ENCODE measurements around the gene ADAM15. TPM values are rescaled to one million over a fixed set of nuclear protein-coding genes. Genes with fewer than 3 reads are reported as not detected.

ADAM15 gene
- polyA plus RNA-seq (2013, experiment 1 of 2) = 15.1 TPM
- 20.0 TPM for polyA plus RNA-seq (2013, experiment 2 of 2)

- Histone ChIP-seq H3K9me3 (ENCODE audit: insufficient read depth, low read depth, low read length) (no peaks in the 10 kb centered on the region), H3K4me3 (ENCODE audit: low read length) (peak within 1 kb of the TSS; percentile 78), H3K36me3 (ENCODE audit: insufficient read depth, low read length) (no peaks in the 10 kb centered on the region; the same call in 1 of the 2 replicates), H3K4me1 (ENCODE audit: insufficient read depth, low read length) (peaks cover 14% of the 10 kb centered on the region), H3K9ac (ENCODE audit: low read depth, low read length) (peak within 1 kb of the TSS; percentile 64), H3K27me3 (ENCODE audit: insufficient read depth, low read length) (peaks cover 20% of the 10 kb centered on the region), H3K27ac (ENCODE audit: low read depth, low read length) (peak within 1 kb of the TSS; percentile 67)
- under 1% methylated on average over 99 of the region's 99 CpGs for WGBS
Observed at GRCh38 chr1:155050560-155051341, at the start of gene ADAM15. TSS of gene ADAM15 (plus strand) at chr1:155051316. CDS start at chr1:155051387, 71 bp downstream.

DNA sequence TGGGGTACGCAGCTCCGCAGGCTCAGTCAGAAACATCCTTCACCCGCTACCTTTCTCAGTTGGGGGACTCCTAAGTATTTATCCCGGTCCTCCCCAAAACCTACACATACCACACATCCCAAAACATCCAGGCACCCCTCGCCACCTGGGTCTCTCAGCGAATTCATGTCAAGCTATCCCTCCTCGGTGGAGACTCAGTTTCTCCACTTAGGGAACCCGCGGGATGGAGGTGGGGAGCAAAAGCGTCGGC lies 49.8 kb upstream of the ADAM15 start:
- Histone ChIP-seq H3K27ac (ENCODE audit: low read depth, low read length) (peak overlapping the region; percentile 97), H3K27me3 (ENCODE audit: insufficient read depth, low read length) (no peaks in the 10 kb centered on the region), H3K36me3 (ENCODE audit: insufficient read depth, low read length) (no peaks in the 10 kb centered on the region), H3K9ac (ENCODE audit: low read depth, low read length) (peak overlapping the region; percentile 84), H3K4me3 (ENCODE audit: low read length) (peak overlapping the region; percentile 82), H3K4me1 (ENCODE audit: insufficient read depth, low read length) (peaks cover 10% of the 10 kb centered on the region), H3K9me3 (ENCODE audit: insufficient read depth, low read depth, low read length) (no peaks in the 10 kb centered on the region)
- under 1% methylated on average over 11 of the region's 11 CpGs for WGBS

GRCh38 chr1:155001675-155002463 lies 49.2 kb upstream of the ADAM15 start:
- peaks cover 10% of the 10 kb centered on the region for H3K4me1 ChIP-seq (ENCODE audit: insufficient read depth, low read length)
- under 1% methylated on average over 35 of the region's 38 CpGs for WGBS
- no peaks in the 10 kb centered on the region for H3K9me3 ChIP-seq (ENCODE audit: insufficient read depth, low read depth, low read length)
- H3K9ac ChIP-seq (ENCODE audit: low read depth, low read length) = peak overlapping the region; percentile 84
- peak overlapping the region; percentile 82 for H3K4me3 ChIP-seq (ENCODE audit: low read length)
- no peaks in the 10 kb centered on the region for H3K27me3 ChIP-seq (ENCODE audit: insufficient read depth, low read length)
- H3K36me3 ChIP-seq (ENCODE audit: insufficient read depth, low read length) = no peaks in the 10 kb centered on the region
- H3K27ac ChIP-seq (ENCODE audit: low read depth, low read length) = peak overlapping the region; percentile 97; the same call in 1 of the 2 replicates

DNA sequence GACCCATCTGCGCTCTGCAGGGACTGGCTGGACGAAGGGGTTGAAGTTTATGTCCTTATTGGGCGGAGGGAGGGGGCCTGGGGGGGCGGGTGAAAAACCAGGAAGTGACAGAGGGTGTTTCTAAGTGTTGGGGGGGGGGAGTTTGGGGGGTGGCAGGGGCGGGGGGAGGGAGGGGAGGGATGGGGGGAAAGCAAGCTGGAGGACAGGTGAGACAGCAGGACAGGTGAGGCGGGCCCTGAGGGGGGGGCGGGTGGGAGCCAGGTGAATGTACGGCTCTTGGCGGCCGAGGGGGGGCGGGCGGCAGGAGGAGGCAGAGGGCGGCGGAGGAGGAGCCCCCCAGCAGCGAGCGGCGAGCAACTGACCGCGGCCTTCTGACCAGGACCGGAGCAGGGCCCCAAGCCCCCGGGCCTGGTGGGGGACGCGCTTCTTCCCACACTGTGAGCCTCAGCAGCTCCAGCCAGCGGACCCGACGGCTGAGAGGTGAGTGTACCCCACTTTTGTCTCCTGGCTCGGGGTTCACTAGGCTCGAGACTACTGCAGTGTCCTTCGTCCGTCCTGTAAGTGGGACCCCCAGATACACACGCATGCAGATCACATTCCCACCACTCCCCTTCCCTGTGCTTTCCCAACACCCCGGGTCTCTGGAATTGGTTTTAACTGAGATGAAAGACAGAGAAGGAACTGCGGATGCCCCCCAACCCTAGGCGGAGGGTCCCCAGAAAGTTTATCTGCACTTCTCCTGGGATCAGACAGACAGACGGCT lies 48.5 kb upstream of the ADAM15 start, which contains the start of gene ZBTB7B:
TSS of gene ZBTB7B (plus strand) at position 339 of the 763 bp plus-strand sequence. CDS start 11,859 bp downstream, outside the sequence.
- Histone ChIP-seq H3K4me3 (ENCODE audit: low read length) (peak within 1 kb of the TSS; percentile 95), H3K9me3 (ENCODE audit: insufficient read depth, low read depth, low read length) (no peaks in the 10 kb centered on the region), H3K27me3 (ENCODE audit: insufficient read depth, low read length) (no peaks in the 10 kb centered on the region), H3K9ac (ENCODE audit: low read depth, low read length) (peak within 1 kb of the TSS; percentile 84), H3K4me1 (ENCODE audit: insufficient read depth, low read length) (peaks cover 10% of the 10 kb centered on the region), H3K36me3 (ENCODE audit: insufficient read depth, low read length) (no peaks in the 10 kb centered on the region), H3K27ac (ENCODE audit: low read depth, low read length) (peak within 1 kb of the TSS; percentile 97; the same call in 1 of the 2 replicates)
- WGBS = under 1% methylated on average over 30 of the region's 35 CpGs

DNA sequence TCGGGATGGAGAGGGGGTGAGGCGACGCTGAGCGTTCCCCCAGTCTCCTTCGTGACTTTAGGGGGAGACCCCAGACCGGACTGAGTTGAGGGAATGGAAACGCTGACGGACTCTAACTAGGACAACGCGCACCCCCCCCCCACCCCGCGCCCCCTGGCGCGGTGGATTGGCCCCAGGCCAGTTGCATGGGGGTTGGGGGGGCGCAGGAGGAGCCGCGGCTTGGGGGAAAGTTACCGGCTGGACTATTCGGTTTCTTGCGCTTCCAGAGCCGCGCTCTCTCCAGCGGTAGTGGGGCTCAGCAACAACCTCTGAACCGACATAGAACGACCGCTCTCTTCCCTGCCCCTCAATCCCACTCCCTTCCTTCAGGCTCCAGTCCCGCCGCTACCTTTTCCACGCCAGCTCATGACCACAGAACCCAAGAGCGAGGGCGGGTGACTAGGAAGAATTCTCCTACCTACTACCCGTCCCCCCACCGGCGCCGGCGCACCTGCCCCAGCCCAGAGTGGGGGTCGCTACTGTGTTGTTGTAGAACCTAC lies 47.8 kb upstream of the ADAM15 start:
- H3K4me3 ChIP-seq (ENCODE audit: low read length) = peak overlapping the region; percentile 95
- H3K27me3 ChIP-seq (ENCODE audit: insufficient read depth, low read length) = no peaks in the 10 kb centered on the region
- under 1% methylated on average over 37 of the region's 37 CpGs for WGBS
- H3K9me3 ChIP-seq (ENCODE audit: insufficient read depth, low read depth, low read length) = no peaks in the 10 kb centered on the region
- peak overlapping the region; percentile 65; the same call in 1 of the 2 replicates for H3K27ac ChIP-seq (ENCODE audit: low read depth, low read length)
- H3K36me3 ChIP-seq (ENCODE audit: insufficient read depth, low read length) = no peaks in the 10 kb centered on the region
- peak overlapping the region; percentile 73 for H3K9ac ChIP-seq (ENCODE audit: low read depth, low read length)
- peaks cover 10% of the 10 kb centered on the region for H3K4me1 ChIP-seq (ENCODE audit: insufficient read depth, low read length)

DNA sequence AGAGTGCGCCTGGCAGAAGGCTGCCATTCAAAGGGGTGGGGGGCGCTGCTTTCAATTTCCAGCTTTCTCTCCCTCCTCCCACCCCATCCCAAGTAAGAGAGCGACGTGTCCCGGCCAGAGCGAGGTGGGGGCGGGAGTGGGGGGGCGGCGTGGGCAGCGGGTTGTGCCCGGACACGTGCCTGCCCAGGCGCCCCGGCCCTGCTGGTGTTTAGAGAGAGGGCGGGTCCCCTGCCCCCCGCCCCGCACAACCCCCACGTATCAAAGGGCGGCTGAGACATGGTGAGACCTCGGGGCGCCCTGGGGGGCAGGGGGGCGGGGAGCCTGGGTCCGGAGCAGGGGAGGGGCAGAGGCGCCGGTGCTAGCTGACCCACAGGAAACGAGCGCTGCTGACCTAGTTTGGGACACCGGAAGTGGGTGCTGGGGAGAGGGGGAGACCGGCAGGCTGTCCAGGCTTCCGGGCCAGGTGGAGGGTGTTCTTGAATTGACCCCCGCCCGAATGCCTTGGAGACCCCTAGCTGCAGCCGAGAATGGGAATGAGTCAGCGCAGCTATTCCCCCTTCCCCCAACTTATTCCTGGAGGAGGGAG lies 47.3 kb upstream of the ADAM15 start:
- Histone ChIP-seq H3K4me3 (ENCODE audit: low read length) (peak overlapping the region; percentile 95), H3K4me1 (ENCODE audit: insufficient read depth, low read length) (peaks cover 16% of the 10 kb centered on the region), H3K9me3 (ENCODE audit: insufficient read depth, low read depth, low read length) (no peaks in the 10 kb centered on the region), H3K9ac (ENCODE audit: low read depth, low read length) (peak overlapping the region; percentile 73), H3K27ac (ENCODE audit: low read depth, low read length) (peak overlapping the region; percentile 65; the same call in 1 of the 2 replicates), H3K27me3 (ENCODE audit: insufficient read depth, low read length) (no peaks in the 10 kb centered on the region), H3K36me3 (ENCODE audit: insufficient read depth, low read length) (no peaks in the 10 kb centered on the region)
- 1% methylated on average over 22 of the region's 34 CpGs for WGBS

GRCh38 chr1:155004352-155005075 lies 46.6 kb upstream of the ADAM15 start:
- H3K27me3 ChIP-seq (ENCODE audit: insufficient read depth, low read length) = no peaks in the 10 kb centered on the region
- no peaks in the 10 kb centered on the region for H3K36me3 ChIP-seq (ENCODE audit: insufficient read depth, low read length)
- H3K9me3 ChIP-seq (ENCODE audit: insufficient read depth, low read depth, low read length) = no peaks in the 10 kb centered on the region
- peak overlapping the region; percentile 33; the same call in 1 of the 2 replicates for H3K9ac ChIP-seq (ENCODE audit: low read depth, low read length)
- whole genome bisulfite sequencing = 34% methylated on average over 5 of the region's 5 CpGs
- H3K27ac ChIP-seq (ENCODE audit: low read depth, low read length) = peak overlapping the region; percentile 65; the same call in 1 of the 2 replicates
- H3K4me1 ChIP-seq (ENCODE audit: insufficient read depth, low read length) = peaks cover 18% of the 10 kb centered on the region
- H3K4me3 ChIP-seq (ENCODE audit: low read length) = peak overlapping the region; percentile 95

DNA sequence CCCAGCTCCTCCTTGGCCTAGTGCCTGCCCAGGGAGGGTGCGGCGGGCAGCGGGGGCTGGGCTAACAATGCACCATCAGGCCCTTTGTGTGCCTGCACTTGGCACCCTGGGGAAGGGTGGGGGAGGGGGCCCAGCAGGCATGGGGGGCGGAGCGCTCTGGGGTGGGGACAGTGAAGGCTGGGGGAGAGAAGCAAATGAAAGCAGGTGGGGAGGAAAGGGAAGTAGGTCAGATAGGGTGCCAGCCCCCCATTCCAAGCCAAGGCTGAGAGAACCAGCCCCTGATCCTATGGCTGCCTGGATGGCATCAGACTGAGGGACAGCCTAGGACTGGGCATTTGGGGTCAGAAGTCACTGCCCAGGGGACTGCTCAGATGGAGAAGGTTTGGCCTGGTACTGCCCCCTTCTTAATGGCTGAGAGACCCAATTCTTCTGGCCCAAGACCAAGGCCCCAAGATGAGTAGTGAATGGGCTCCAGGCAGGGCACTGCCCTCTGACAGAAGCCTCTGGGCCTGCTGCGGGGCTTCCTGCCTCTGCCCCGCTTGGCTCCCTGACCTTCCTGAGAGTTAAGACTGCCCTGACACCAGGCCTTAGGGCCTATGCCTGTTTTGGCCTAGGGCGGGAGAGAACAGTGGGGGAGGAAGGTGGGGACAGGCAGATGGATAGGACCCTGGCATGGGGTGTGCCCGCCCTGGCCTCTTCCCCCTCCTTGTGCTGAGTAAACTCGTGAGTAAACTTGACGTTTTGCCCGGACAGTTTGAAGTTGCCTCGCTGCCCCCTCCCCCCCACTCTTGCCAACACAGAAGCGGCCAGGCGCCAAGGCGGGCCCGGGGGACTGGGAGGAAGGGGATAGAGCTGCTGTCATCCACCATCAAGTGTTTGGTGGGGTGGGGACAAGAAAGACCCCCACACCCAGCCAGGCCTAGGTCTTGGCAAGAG lies 45.8 kb upstream of the ADAM15 start:
- peaks cover 16% of the 10 kb centered on the region for H3K4me1 ChIP-seq (ENCODE audit: insufficient read depth, low read length)
- peak overlapping the region; percentile 33; the same call in 1 of the 2 replicates for H3K9ac ChIP-seq (ENCODE audit: low read depth, low read length)
- WGBS = 73% methylated on average over 12 of the region's 17 CpGs
- no peak overlapping the region for H3K4me3 ChIP-seq (ENCODE audit: low read length)
- H3K27me3 ChIP-seq (ENCODE audit: insufficient read depth, low read length) = no peaks in the 10 kb centered on the region
- no peaks in the 10 kb centered on the region for H3K9me3 ChIP-seq (ENCODE audit: insufficient read depth, low read depth, low read length)
- no peaks in the 10 kb centered on the region for H3K36me3 ChIP-seq (ENCODE audit: insufficient read depth, low read length)
- H3K27ac ChIP-seq (ENCODE audit: low read depth, low read length) = peak overlapping the region; percentile 65; the same call in 1 of the 2 replicates

GRCh38 chr1:155006601-155007101 lies 44.5 kb upstream of the ADAM15 start:
- peaks cover 16% of the 10 kb centered on the region for H3K4me1 ChIP-seq (ENCODE audit: insufficient read depth, low read length)
- 78% methylated on average over 2 of the region's 2 CpGs for WGBS
- no peaks in the 10 kb centered on the region for H3K27me3 ChIP-seq (ENCODE audit: insufficient read depth, low read length)
- no peaks in the 10 kb centered on the region for H3K9me3 ChIP-seq (ENCODE audit: insufficient read depth, low read depth, low read length)
- no peak overlapping the region for H3K27ac ChIP-seq (ENCODE audit: low read depth, low read length)
- H3K4me3 ChIP-seq (ENCODE audit: low read length) = no peak overlapping the region
- no peak overlapping the region for H3K9ac ChIP-seq (ENCODE audit: low read depth, low read length)
- H3K36me3 ChIP-seq (ENCODE audit: insufficient read depth, low read length) = no peaks in the 10 kb centered on the region
